ENCODE data around the gene DRD1.

DNA sequence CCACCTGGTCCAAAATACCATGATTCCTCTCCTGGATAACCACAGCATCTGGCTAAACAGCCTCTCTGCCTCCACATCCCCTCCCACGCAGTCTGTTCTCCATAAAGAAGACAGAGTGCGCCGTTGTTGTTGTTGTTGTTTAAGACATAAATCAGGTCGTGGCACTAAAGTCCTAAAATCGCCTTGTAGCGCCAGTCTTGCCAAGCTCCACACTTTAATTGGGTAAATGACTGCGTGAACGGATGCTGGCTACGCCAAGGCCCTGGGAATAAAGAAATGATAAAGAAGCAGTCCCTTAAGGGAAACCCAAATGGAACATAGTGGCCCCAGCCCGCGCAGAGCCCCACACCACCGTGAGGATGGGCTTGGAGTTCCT is 34.0 kb upstream of the DRD1 start:
- TF ChIP-seq ESRRG (CRISPR knock-in tag; IDR thresholded peaks at IDR 0.05): no peak
- no peak for TF ChIP-seq BACH2 (CRISPR knock-in tag; IDR thresholded peaks at IDR 0.05; ENCODE audit: borderline replicate concordance)
- no peak for TF ChIP-seq ZFP30 (CRISPR knock-in tag; IDR thresholded peaks at IDR 0.05)
- TF ChIP-seq ARNTL (CRISPR knock-in tag; IDR thresholded peaks at IDR 0.05; ENCODE audit: borderline replicate concordance, low read depth): no peak
- no peak for TF ChIP-seq ZFP3 (CRISPR knock-in tag; IDR thresholded peaks at IDR 0.05)
- no peak for TF ChIP-seq ZNF565 (CRISPR knock-in tag; conservative IDR thresholded peaks at IDR 0.05; ENCODE audit: low read depth)
- TF ChIP-seq, protein P1, sequence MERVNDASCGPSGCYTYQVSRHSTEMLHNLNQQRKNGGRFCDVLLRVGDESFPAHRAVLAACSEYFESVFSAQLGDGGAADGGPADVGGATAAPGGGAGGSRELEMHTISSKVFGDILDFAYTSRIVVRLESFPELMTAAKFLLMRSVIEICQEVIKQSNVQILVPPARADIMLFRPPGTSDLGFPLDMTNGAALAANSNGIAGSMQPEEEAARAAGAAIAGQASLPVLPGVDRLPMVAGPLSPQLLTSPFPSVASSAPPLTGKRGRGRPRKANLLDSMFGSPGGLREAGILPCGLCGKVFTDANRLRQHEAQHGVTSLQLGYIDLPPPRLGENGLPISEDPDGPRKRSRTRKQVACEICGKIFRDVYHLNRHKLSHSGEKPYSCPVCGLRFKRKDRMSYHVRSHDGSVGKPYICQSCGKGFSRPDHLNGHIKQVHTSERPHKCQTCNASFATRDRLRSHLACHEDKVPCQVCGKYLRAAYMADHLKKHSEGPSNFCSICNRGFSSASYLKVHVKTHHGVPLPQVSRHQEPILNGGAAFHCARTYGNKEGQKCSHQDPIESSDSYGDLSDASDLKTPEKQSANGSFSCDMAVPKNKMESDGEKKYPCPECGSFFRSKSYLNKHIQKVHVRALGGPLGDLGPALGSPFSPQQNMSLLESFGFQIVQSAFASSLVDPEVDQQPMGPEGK (CRISPR knock-in tag; IDR thresholded peaks at IDR 0.05; ENCODE audit: borderline replicate concordance): no peak
- TF ChIP-seq, protein P2, sequence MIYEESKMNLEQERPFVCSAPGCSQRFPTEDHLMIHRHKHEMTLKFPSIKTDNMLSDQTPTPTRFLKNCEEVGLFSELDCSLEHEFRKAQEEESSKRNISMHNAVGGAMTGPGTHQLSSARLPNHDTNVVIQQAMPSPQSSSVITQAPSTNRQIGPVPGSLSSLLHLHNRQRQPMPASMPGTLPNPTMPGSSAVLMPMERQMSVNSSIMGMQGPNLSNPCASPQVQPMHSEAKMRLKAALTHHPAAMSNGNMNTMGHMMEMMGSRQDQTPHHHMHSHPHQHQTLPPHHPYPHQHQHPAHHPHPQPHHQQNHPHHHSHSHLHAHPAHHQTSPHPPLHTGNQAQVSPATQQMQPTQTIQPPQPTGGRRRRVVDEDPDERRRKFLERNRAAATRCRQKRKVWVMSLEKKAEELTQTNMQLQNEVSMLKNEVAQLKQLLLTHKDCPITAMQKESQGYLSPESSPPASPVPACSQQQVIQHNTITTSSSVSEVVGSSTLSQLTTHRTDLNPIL (CRISPR knock-in tag; IDR thresholded peaks at IDR 0.05; ENCODE audit: low read depth): no peak
- TF ChIP-seq PPARA (CRISPR knock-in tag; IDR thresholded peaks at IDR 0.05; ENCODE audit: borderline replicate concordance): no peak
- TF ChIP-seq, protein P3, sequence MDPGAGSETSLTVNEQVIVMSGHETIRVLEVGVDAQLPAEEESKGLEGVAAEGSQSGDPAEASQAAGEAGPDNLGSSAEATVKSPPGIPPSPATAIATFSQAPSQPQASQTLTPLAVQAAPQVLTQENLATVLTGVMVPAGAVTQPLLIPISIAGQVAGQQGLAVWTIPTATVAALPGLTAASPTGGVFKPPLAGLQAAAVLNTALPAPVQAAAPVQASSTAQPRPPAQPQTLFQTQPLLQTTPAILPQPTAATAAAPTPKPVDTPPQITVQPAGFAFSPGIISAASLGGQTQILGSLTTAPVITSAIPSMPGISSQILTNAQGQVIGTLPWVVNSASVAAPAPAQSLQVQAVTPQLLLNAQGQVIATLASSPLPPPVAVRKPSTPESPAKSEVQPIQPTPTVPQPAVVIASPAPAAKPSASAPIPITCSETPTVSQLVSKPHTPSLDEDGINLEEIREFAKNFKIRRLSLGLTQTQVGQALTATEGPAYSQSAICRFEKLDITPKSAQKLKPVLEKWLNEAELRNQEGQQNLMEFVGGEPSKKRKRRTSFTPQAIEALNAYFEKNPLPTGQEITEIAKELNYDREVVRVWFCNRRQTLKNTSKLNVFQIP (CRISPR knock-in tag; IDR thresholded peaks at IDR 0.05; ENCODE audit: borderline replicate concordance, low read depth): no peak
